HCT116 (cell line): ENCODE data around the gene VAV2. TPM values are rescaled to one million over a fixed set of nuclear protein-coding genes. Genes with fewer than 3 reads are reported as not detected.

Experiments
- ATAC-seq: fragments of 200-7000 bp; cut with Tn5 transposase; 2 replicates; pipeline ENCODE4 v1.9.1; 2020; ENCODE audit warnings: mild to moderate bottlenecking, moderate library complexity
- BruUV-seq: library from RNA; stranded (reverse); fragments of 400-500 nt; replicated peaks from 2 replicates; lab custom pipeline; 2021; lab: Mats Ljungman, UMichigan
- CTCF ChIA-PET: fragments of 300-600 bp; sonication (Branson Sonifier 250); formaldehyde crosslinking; loops from one replicate; lab custom pipeline; 2021; ENCODE audit warnings: antibody characterized with exemption; lab: Charles Lee
- POLR2A ChIA-PET: fragments of 300-600, 350-600 bp; sonication (Branson Sonifier 250); formaldehyde crosslinking; loops from one replicate; lab custom pipeline; 2021; ENCODE audit warnings: antibody characterized with exemption; lab: Charles Lee
- RAD21 ChIA-PET, 2 experiments: fragments of 300-600 bp; sonication (Branson Sonifier 250); formaldehyde crosslinking; loops; one replicate each; lab custom pipeline; 2023; ENCODE audit warnings: low total read pairs in 2 of 2; ENCODE audit not compliant: uncharacterized antibody in 2 of 2, unreplicated experiment in 2 of 2, low non-redundant PET in 1 of 2; lab: Charles Lee
- DNase-seq: peaks from one replicate; pipeline ENCODE4 v3.0.0-alpha.2; 2010; ENCODE audit warnings: low read depth, low spot score
- H2AFZ ChIP-seq: fragments of 200-600 bp; shearing (Covaris generic), sonication (generic); 2 replicates; pipeline ENCODE4 v1.6.1; 2017; ENCODE audit warnings: low read depth, mixed run types, mixed read lengths, antibody characterized with exemption, low read length; ENCODE audit not compliant: poor library complexity, severe bottlenecking
- H3K27ac ChIP-seq: 2 replicates; pipeline ENCODE4 v1.5.1; 2012; ENCODE audit warnings: low read depth, low read length
- H3K27me3 ChIP-seq: fragments of 200-600 bp; sonication (generic); 2 replicates; pipeline ENCODE4 v1.6.1; 2016; ENCODE audit warnings: mixed run types, low read length, mixed read lengths; ENCODE audit not compliant: insufficient read depth
- H3K36me3 ChIP-seq, 2 experiments: fragments of 200-500 bp in 1 of 2; fragments of 200-600 bp in 1 of 2; sonication (Bioruptor generic) in 1 of 2; sonication (generic) in 1 of 2; 2 replicates each; pipeline versions ENCODE4 v1.5.1 to v1.6.1; 2014 to 2016; ENCODE audit warnings: low read length in 2 of 2, inconsistent platforms in 1 of 2, mixed read lengths in 1 of 2, mixed run types in 1 of 2; ENCODE audit not compliant: insufficient read depth in 2 of 2, control insufficient read depth in 1 of 2
- H3K4me1 ChIP-seq, 2 experiments: fragments of 200-600 bp in 1 of 2; sonication (generic) in 1 of 2; 2 replicates each; pipeline versions ENCODE4 v1.5.1 to v1.6.1; 2012 to 2017; ENCODE audit warnings: low read length in 2 of 2, inconsistent platforms in 1 of 2, mild to moderate bottlenecking in 1 of 2, mixed read lengths in 1 of 2, mixed run types in 1 of 2, moderate library complexity in 1 of 2; ENCODE audit not compliant: insufficient read depth in 2 of 2, control insufficient read depth in 1 of 2
- H3K4me2 ChIP-seq: fragments of 200-600 bp; sonication (generic); 2 replicates; pipeline ENCODE4 v1.6.1; 2017; ENCODE audit warnings: mixed run types, low read length, mixed read lengths
- H3K4me3 ChIP-seq, 2 experiments: fragments of 200-600 bp in 1 of 2; sonication (generic) in 1 of 2; replicated peaks in 1 of 2; 2 replicates each; pipeline ENCODE4 v1.5.1; 2011 to 2016; ENCODE audit warnings: low read length in 2 of 2, control low read depth in 1 of 2, low read depth in 1 of 2, mild to moderate bottlenecking in 1 of 2, mixed read lengths in 1 of 2, mixed run types in 1 of 2
- H3K79me2 ChIP-seq: fragments of 200-600 bp; sonication (generic); 2 replicates; pipeline ENCODE4 v1.6.1; 2017; ENCODE audit warnings: mild to moderate bottlenecking, mixed run types, low read length, moderate library complexity, mixed read lengths; ENCODE audit not compliant: insufficient read depth
- H3K9ac ChIP-seq: fragments of 200-600 bp; sonication (generic); 2 replicates; pipeline ENCODE4 v1.6.1; 2016; ENCODE audit warnings: low read length, mixed read lengths
- H3K9me2 ChIP-seq: fragments of 200-600 bp; sonication (generic), shearing (Covaris generic); 2 replicates; pipeline ENCODE4 v1.6.1; 2017; ENCODE audit warnings: mixed run types, mild to moderate bottlenecking, moderate library complexity; ENCODE audit not compliant: insufficient read depth
- H3K9me3 ChIP-seq, 2 experiments: fragments of 200-500 bp in 1 of 2; fragments of 200-600 bp in 1 of 2; sonication (Bioruptor generic) in 1 of 2; sonication (generic) in 1 of 2; 2 replicates each; pipeline ENCODE4 v1.6.1; 2014 to 2017; ENCODE audit warnings: low read length in 2 of 2, mixed read lengths in 2 of 2, inconsistent platforms in 1 of 2, low read depth in 1 of 2, mild to moderate bottlenecking in 1 of 2, mixed run types in 1 of 2, moderate library complexity in 1 of 2; ENCODE audit not compliant: control insufficient read depth in 1 of 2, insufficient read depth in 1 of 2
- H4K20me1 ChIP-seq: fragments of 200-600 bp; sonication (generic), shearing (Covaris generic); 2 replicates; pipeline ENCODE4 v1.6.1; 2017; ENCODE audit warnings: mixed run types, mild to moderate bottlenecking, moderate library complexity; ENCODE audit not compliant: insufficient read depth
- CBX3 ChIP-seq: IDR thresholded peaks from 2 replicates; pipeline ENCODE4 v1.6.1; 2012; ENCODE audit warnings: low read depth
- CEBPB ChIP-seq: IDR thresholded peaks from 2 replicates; pipeline ENCODE4 v1.6.1; 2012; ENCODE audit warnings: low read depth
- EGR1 ChIP-seq: IDR thresholded peaks from 2 replicates; pipeline ENCODE4 v1.6.1; 2012; ENCODE audit warnings: low read depth
- EZH2 ChIP-seq: fragments of 200-600 bp; sonication (generic); IDR thresholded peaks from 2 replicates; pipeline ENCODE4 v1.6.1; 2017; ENCODE audit warnings: antibody characterized with exemption, mixed run types
- FOSL1 ChIP-seq: IDR thresholded peaks from 2 replicates; pipeline ENCODE4 v1.6.1; 2012; ENCODE audit warnings: low read depth
- RAD21 ChIP-seq: IDR thresholded peaks from 2 replicates; pipeline ENCODE4 v1.6.1; 2012; ENCODE audit warnings: low read depth, mild to moderate bottlenecking
- SIN3A ChIP-seq: IDR thresholded peaks from 2 replicates; pipeline ENCODE4 v1.6.1; 2012; ENCODE audit warnings: low read depth
- intact Hi-C: fragments of 100-400 bp; cut with micrococcal nuclease; formaldehyde crosslinking; loops from 2 replicates; pipeline ENCODE4 v1.10.0; 2022
- total RNA-seq: library from RNA; stranded (reverse); gene quantifications from one replicate; pipeline ENCODE4 v1.2.1, GENCODE V29; 2021; ENCODE audit not compliant: unreplicated experiment
- TF ChIP-seq, protein P1 (sequence below), 3 experiments: fragments of 200-600 bp in 1 of 3; sonication (generic) in 1 of 3; IDR thresholded peaks in 2 of 3; conservative IDR thresholded peaks in 1 of 3; 2 replicates each; pipeline ENCODE4 v1.5.1; 2012 to 2017; ENCODE audit warnings: low read depth in 2 of 3, low read length in 2 of 3, antibody characterized with exemption in 1 of 3, borderline replicate concordance in 1 of 3, control low read depth in 1 of 3, mild to moderate bottlenecking in 1 of 3, mixed read lengths in 1 of 3, mixed run types in 1 of 3, moderate library complexity in 1 of 3; ENCODE audit not compliant: insufficient read depth in 1 of 3

VAV2 gene
- total RNA-seq, 1 experiment from 2014 or later = 33.2 TPM

DNA sequence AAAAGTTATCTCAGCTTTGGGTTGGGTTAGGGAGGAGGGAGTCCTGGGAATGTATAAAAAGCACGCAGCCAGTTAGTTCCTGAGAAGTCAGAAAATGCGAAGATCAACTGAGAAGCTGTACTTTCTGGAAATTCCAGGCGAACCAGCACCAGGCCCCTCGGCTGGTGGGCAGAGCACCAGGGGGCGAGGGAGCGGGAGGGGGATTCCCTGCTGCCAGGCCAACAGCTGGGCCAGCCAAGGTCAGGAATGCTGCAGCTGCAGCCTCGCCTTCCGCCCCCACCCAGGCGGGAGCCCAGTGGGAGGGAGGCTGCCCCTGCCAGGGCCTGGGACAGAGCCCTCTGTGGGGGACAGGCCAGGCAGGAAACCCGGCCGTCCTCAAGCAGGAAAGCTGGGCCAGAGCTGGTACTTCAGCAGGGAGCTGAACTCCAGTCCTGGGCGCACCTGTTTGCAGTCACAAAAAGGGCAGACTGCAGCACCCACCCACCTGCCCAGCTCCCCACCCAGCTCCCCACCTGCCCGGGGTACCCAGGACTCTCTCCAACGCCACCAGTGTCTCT, 35.5 kb downstream of the VAV2 start (continued):
- TF ChIP-seq EGR1 (no peak), CBX3 (no peak), CEBPB (no peak), FOSL1 (no peak)
- TF ChIP-seq, protein P1, sequence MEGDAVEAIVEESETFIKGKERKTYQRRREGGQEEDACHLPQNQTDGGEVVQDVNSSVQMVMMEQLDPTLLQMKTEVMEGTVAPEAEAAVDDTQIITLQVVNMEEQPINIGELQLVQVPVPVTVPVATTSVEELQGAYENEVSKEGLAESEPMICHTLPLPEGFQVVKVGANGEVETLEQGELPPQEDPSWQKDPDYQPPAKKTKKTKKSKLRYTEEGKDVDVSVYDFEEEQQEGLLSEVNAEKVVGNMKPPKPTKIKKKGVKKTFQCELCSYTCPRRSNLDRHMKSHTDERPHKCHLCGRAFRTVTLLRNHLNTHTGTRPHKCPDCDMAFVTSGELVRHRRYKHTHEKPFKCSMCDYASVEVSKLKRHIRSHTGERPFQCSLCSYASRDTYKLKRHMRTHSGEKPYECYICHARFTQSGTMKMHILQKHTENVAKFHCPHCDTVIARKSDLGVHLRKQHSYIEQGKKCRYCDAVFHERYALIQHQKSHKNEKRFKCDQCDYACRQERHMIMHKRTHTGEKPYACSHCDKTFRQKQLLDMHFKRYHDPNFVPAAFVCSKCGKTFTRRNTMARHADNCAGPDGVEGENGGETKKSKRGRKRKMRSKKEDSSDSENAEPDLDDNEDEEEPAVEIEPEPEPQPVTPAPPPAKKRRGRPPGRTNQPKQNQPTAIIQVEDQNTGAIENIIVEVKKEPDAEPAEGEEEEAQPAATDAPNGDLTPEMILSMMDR (IDR thresholded peaks at IDR 0.05 in 2 of 3, conservative IDR thresholded peaks at IDR 0.05 in 1 of 3; ENCODE audit: borderline replicate concordance in 1 of 3, insufficient read depth in 1 of 3, low read depth in 2 of 3, low read length in 2 of 3) = no peak

DNA sequence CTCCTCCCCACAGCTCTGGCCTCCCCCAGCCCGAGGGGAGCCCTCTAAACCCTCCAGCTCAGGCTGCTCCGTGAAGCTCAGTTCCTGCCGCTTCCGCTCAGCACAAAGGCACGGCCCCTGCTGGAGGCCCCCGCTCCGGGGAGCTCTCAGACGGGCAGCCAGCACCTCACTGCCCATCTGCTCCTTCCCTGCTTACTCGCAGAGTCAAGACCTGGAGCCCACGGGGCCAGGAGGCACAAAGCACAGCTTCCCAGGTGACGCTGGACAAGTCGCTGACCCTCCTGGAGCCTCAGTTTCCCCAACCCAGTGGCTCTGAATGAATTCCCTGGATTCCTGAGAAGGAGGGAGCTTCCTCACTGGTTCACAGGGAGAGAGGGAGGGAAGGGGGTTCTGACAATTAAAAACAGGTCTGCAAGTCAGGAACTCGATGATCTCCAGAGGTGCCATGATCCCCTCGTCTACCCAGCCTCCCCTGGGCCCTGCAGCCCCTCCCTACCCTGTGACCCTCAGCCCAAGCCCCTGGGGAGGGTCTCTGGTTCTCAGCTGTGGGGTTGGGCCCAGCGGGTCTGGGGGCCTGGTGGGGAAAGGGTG, 36.2 kb downstream of the VAV2 start:
- intact Hi-C loops = no loop called here
- no peak for ATAC-seq
- no peak for TF ChIP-seq RAD21
- no peak for TF ChIP-seq SIN3A
- TF ChIP-seq EZH2 = no peak
- Histone ChIP-seq H3K4me1 (peaks cover 0 to 7% of the 10 kb centered on the region in 2 experiments; a peak in 2 of 4 replicates), H3K4me3 (no peak overlapping the region), H3K27me3 (no peaks in the 10 kb centered on the region), H4K20me1 (0 out of 2 replicates have a peak, but pooled peaks cover 3% of the 10 kb centered on the region), H3K79me2 (peaks cover 42% of the 10 kb centered on the region; the same call in 1 of the 2 replicates), H3K9me2 (no peaks in the 10 kb centered on the region), H3K9me3 (no peaks in the 10 kb centered on the region), H3K4me2 (no peak overlapping the region), H3K36me3 (no peaks in the 10 kb centered on the region), H2AFZ (no peak overlapping the region), H3K9ac (no peak overlapping the region), H3K27ac (no peak overlapping the region)
- POLR2A ChIA-PET = no interaction called here
- CTCF ChIA-PET = no interaction called here
- RAD21 ChIA-PET = no interaction called here
- BruUV-seq = no TSS peak
- no peak for DNase-seq
